ENCODE results near the gene ZNF571.

The ZNF571 gene

GRCh38 chr19:37594304-37594981 is at the start of gene ZNF571, which contains the start of gene ZNF540:
ZNF571 (minus strand) TSS chr19:37594792; CDS start chr19:37586676, 8,116 bp downstream.
ZNF540 (plus strand) TSS chr19:37594876; CDS start chr19:37598448, 3,572 bp downstream.
- peak; percentile 89 for DNase-seq

GRCh38 chr19:37635076-37636056 is 40.8 kb upstream of the ZNF571 start:
- no peak for DNase-seq

- DNase-seq, result peak; percentile 80
Measured at GRCh38 chr19:37594982-37595382, 390 bp upstream of the ZNF571 start.

DNA sequence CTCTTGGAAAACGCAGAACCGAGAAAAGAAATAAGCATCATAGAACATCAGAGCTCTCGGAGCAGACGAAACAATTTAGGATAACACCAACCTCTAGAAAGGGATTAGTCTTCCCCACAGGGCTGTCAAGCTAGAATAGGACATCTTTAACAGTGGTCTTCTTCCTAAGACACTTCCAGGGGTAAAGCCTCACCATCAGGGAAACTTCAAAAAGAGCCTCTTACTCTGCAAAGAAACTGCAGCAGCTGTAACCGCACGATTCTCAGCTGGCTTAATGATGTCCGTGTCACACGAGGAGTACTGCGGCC is 642 bp downstream of the ZNF571 start:
- no peak for DNase-seq

DNA sequence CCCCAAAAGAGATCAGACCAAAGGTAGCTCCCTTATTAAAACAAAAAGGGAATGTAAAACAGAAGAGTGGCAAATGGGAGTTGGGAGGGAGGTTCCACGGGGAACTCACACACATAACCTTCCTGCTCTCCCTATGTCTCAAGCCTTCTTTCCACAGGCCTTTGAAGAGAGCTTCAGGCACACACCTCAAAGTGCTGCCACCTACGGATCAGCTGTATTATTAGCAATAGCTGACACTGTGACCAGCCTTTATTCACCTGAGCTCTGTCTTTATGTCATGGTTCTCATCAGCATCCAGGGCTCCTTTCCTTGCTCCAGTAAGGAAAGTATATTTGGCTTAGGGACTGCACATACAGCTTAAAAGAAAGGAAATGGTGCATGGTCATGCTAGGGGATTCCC is 11.3 kb downstream of the ZNF571 start:
- DNase-seq, result no peak

DNA sequence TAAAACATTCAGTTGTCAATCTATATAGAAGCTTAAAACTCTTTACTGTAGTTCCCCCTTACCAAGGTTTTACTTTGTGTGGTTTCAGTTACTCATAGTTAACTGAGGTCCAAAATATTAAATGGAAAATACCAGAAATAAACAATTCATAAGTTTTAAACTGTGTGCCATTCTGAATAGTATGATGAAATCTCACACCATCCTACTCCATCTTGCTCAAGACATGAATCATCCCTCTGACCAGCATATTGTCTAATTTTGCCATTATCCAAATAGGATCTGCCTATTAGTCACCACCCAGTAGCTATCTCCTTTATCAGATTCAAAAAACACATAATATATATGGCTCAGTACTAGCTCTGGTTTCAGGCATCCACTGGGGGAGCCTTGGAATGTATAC is 22.4 kb downstream of the ZNF571 start:
- peak; percentile 13 for DNase-seq

DNA sequence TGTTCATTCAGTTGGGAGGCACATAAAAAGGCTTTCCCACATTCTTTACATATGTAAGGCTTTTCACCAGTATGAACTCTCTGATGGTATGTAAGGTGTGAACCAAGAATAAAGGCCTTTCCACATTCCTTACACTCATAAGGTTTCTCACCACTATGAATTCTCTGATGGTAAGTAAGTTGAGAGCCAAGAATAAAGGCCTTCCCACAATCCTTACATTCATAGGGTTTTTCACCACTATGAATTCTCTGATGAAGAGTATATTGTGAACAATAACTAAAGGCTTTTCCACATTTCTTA is 29.3 kb downstream of the ZNF571 start:
- DNase-seq, result no peak

GRCh38 chr19:37564624-37565369 is 29.8 kb downstream of the ZNF571 start:
- DNase-seq, result no peak

- no peak for DNase-seq
Measured at GRCh38 chr19:37563518-37563917, 31.1 kb downstream of the ZNF571 start.

GRCh38 chr19:37551129-37551993 is 43.2 kb downstream of the ZNF571 start:
- DNase-seq, result peak; percentile 87

DNA sequence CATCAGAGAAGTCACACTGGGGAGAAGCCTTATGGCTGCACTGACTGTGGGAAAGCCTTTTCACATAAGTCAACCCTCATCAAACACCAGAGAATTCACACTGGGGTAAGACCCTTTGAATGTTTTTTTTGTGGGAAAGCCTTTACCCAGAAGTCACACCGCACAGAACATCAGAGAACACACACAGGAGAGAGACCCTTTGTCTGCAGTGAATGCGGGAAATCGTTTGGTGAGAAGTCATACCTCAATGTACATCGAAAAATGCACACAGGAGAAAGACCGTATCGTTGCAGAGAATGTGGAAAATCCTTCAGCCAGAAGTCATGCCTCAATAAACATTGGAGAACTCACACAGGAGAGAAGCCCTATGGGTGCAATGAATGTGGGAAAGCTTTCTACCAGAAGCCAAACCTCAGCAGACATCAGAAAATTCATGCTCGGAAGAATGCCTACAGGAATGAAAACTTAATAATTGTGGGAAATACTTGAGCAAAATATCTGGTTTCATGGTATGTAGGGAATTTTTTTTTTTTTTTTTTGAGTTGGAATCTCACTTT is 57.1 kb downstream of the ZNF571 start:
- no peak for DNase-seq

DNA sequence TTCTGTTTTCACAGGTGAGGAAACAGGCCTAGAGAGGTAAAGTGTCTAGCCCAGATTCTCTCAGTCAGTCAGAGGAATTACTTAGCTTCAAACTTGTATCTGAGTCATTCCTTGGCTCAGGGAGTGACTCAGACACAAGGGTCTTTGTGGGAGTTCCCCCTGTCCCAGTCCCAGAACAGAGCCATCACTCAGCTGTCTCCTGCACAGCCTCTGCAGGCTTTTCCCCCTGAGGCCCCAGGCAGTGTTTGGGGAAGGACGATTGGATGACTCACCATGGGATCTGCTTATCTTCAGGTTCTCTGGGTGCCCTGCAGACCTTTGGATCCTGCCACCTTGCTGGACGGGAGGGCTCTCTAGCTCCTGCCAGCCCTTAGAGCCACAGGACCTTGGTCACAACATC is 74.7 kb downstream of the ZNF571 start:
- DNase-seq, result peak; percentile 86
